SK-N-SH treated with all-trans-retinoic acid at 6 μM for 48 hours (cell line): ENCODE measurements around the gene EFNB1.

Experiments
- ATAC-seq: fragments of 200-7000 bp; cut with Tn5 transposase; 3 replicates; pipeline ENCODE4 v1.9.1; 2020; ENCODE audit warnings: mild to moderate bottlenecking, moderate library complexity
- ARNTL ChIP-seq: fragments of 450-650 bp; formaldehyde crosslinking; IDR thresholded peaks from 2 replicates; pipeline ENCODE4 v1.5.0; 2020; ENCODE audit warnings: low read depth, mild to moderate bottlenecking, moderate library complexity, borderline replicate concordance
- BACH2 ChIP-seq: fragments of 250-450 bp; sonication (Bioruptor Pico); IDR thresholded peaks from 2 replicates; pipeline ENCODE4 v1.9.0; 2021; ENCODE audit warnings: mild to moderate bottlenecking, borderline replicate concordance
- CSDC2 ChIP-seq: fragments of 250-450 bp; sonication (Bioruptor Pico); IDR thresholded peaks from 2 replicates; pipeline ENCODE4 v1.5.0; 2020; ENCODE audit warnings: mild to moderate bottlenecking, moderate library complexity
- ESRRG ChIP-seq: fragments of 250-450 bp; sonication (Bioruptor Pico); IDR thresholded peaks from 2 replicates; pipeline ENCODE4 v1.6.1; 2021; ENCODE audit warnings: mild to moderate bottlenecking
- GLIS3 ChIP-seq: fragments of 250-450 bp; sonication (Bioruptor Pico); IDR thresholded peaks from 2 replicates; pipeline ENCODE4 v1.5.0; 2020; ENCODE audit warnings: mild to moderate bottlenecking, moderate library complexity
- ISL1 ChIP-seq: fragments of 250-450 bp; sonication (Bioruptor Pico); IDR thresholded peaks from 2 replicates; pipeline ENCODE4 v2.1.2; 2022; ENCODE audit warnings: mild to moderate bottlenecking, moderate library complexity
- OSR1 ChIP-seq: fragments of 250-450 bp; sonication (Bioruptor Pico); IDR thresholded peaks from 2 replicates; pipeline ENCODE4 v1.8.0; 2022; ENCODE audit warnings: moderate library complexity, mild to moderate bottlenecking, inconsistent platforms
- PATZ1 ChIP-seq: fragments of 250-450 bp; sonication (Bioruptor Pico); IDR thresholded peaks from 2 replicates; pipeline ENCODE4 v1.8.0; 2020; ENCODE audit warnings: mild to moderate bottlenecking, moderate library complexity, borderline replicate concordance
- SNAI2 ChIP-seq: fragments of 250-450 bp; sonication (Bioruptor Pico); IDR thresholded peaks from 2 replicates; pipeline ENCODE4 v1.5.0; 2020; ENCODE audit warnings: mild to moderate bottlenecking, moderate library complexity
- TCF4 ChIP-seq: fragments of 250-450 bp; sonication (Bioruptor Pico); IDR thresholded peaks from 2 replicates; pipeline ENCODE4 v1.8.0; 2021; ENCODE audit warnings: mild to moderate bottlenecking, moderate library complexity, borderline replicate concordance
- TOX ChIP-seq: fragments of 250-450 bp; sonication (Bioruptor Pico); IDR thresholded peaks from 2 replicates; pipeline ENCODE4 v1.8.0; 2021; ENCODE audit warnings: mild to moderate bottlenecking, moderate library complexity, borderline replicate concordance
- ZC3H10 ChIP-seq: fragments of 250-450 bp; sonication (Bioruptor Pico); IDR thresholded peaks from 2 replicates; pipeline ENCODE4 v1.5.1; 2021; ENCODE audit warnings: mild to moderate bottlenecking, moderate library complexity
- ZFP3 ChIP-seq: fragments of 250-450 bp; sonication (Bioruptor Pico); IDR thresholded peaks from 2 replicates; pipeline ENCODE4 v1.5.0; 2020; ENCODE audit warnings: mild to moderate bottlenecking, moderate library complexity
- ZNF565 ChIP-seq: fragments of 450-650 bp; formaldehyde crosslinking; conservative IDR thresholded peaks from 2 replicates; pipeline ENCODE4 v1.5.0; 2020; ENCODE audit warnings: low read depth, mild to moderate bottlenecking, moderate library complexity
- ZNF70 ChIP-seq: fragments of 450-650 bp; formaldehyde crosslinking; IDR thresholded peaks from 2 replicates; pipeline ENCODE4 v1.5.0; 2020; ENCODE audit warnings: mild to moderate bottlenecking, moderate library complexity
- ZNF8 ChIP-seq: fragments of 450-650 bp; formaldehyde crosslinking; IDR thresholded peaks from 2 replicates; pipeline ENCODE4 v1.5.0; 2020; ENCODE audit warnings: mild to moderate bottlenecking, moderate library complexity
- TF ChIP-seq, protein P1 (sequence below): fragments of 250-450 bp; sonication (Bioruptor Pico); IDR thresholded peaks from 2 replicates; pipeline ENCODE4 v1.5.1; 2020; ENCODE audit warnings: low read depth, mild to moderate bottlenecking, moderate library complexity

Gene EFNB1

DNA sequence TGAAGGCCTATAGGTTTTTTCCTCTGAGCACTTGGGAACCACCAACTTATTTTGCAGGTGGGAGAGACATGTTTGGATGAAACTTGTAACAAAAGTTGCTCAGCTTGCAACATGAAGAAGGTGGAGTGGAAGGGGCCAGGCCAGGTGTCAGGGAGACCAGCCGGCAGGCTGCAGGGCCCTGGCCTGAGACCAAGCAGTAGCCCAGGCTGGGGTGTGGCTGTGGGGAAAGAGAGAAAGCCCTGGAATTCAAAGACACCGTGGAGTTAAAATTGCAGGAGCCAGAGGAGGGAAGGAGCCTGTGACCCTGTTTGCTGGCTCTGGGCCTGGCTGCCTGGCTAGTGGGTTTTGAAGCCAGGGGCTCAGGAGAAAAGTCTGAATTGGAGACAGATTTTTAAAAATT lies 43.4 kb downstream of the EFNB1 start (continued):
- TF ChIP-seq PATZ1 (CRISPR knock-in tag) = no peak
- no peak for TF ChIP-seq ZNF70 (CRISPR knock-in tag)
- TF ChIP-seq BACH2 (CRISPR knock-in tag) = no peak
- TF ChIP-seq OSR1 (CRISPR knock-in tag) = no peak
- TF ChIP-seq ZC3H10 = no peak

- TF ChIP-seq SNAI2 (CRISPR knock-in tag) (no peak), ARNTL (CRISPR knock-in tag) (no peak)
Observed at GRCh38 chrX:68874076-68874475, 45.3 kb downstream of the EFNB1 start.

GRCh38 chrX:68876731-68877130 lies 47.9 kb downstream of the EFNB1 start:
- TF ChIP-seq TOX (CRISPR knock-in tag) (no peak), ZNF8 (CRISPR knock-in tag) (no peak), CSDC2 (CRISPR knock-in tag) (no peak), BACH2 (CRISPR knock-in tag) (no peak), ISL1 (no peak)
- TF ChIP-seq, protein P1, sequence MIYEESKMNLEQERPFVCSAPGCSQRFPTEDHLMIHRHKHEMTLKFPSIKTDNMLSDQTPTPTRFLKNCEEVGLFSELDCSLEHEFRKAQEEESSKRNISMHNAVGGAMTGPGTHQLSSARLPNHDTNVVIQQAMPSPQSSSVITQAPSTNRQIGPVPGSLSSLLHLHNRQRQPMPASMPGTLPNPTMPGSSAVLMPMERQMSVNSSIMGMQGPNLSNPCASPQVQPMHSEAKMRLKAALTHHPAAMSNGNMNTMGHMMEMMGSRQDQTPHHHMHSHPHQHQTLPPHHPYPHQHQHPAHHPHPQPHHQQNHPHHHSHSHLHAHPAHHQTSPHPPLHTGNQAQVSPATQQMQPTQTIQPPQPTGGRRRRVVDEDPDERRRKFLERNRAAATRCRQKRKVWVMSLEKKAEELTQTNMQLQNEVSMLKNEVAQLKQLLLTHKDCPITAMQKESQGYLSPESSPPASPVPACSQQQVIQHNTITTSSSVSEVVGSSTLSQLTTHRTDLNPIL (CRISPR knock-in tag) = no peak
- ATAC-seq = no peak

More at GRCh38 chrX:68874076-68874475, 45.3 kb downstream of the EFNB1 start:
- ATAC-seq = no peak

- ATAC-seq = no peak
- TF ChIP-seq, protein P1 (CRISPR knock-in tag) = no peak
- no peak for TF ChIP-seq TOX (CRISPR knock-in tag)
- TF ChIP-seq PATZ1 (CRISPR knock-in tag) = no peak
Observed at GRCh38 chrX:68877606-68878005, 48.8 kb downstream of the EFNB1 start.

GRCh38 chrX:68878977-68879645 lies 50.3 kb downstream of the EFNB1 start:
- no peak for ATAC-seq
- TF ChIP-seq ZNF70 (CRISPR knock-in tag) (no peak), TCF4 (CRISPR knock-in tag) (no peak), ESRRG (no peak), ZNF565 (CRISPR knock-in tag) (no peak), ZFP3 (CRISPR knock-in tag) (no peak), PATZ1 (CRISPR knock-in tag) (no peak), CSDC2 (CRISPR knock-in tag) (no peak), ARNTL (CRISPR knock-in tag) (no peak), GLIS3 (CRISPR knock-in tag) (no peak), ZC3H10 (no peak)
- TF ChIP-seq, protein P1 (CRISPR knock-in tag) = no peak
- TF ChIP-seq, all 23 proteins: peak for 0
